HG02623 (cell line): ENCODE results near the gene OTOS.

Source experiments
- ATAC-seq: cut with Tn5 transposase; IDR thresholded peaks from one replicate; pipeline ENCODE4 v1.9.1; 2021; ENCODE audit warnings: moderate library complexity; ENCODE audit not compliant: unreplicated experiment

Gene OTOS

DNA sequence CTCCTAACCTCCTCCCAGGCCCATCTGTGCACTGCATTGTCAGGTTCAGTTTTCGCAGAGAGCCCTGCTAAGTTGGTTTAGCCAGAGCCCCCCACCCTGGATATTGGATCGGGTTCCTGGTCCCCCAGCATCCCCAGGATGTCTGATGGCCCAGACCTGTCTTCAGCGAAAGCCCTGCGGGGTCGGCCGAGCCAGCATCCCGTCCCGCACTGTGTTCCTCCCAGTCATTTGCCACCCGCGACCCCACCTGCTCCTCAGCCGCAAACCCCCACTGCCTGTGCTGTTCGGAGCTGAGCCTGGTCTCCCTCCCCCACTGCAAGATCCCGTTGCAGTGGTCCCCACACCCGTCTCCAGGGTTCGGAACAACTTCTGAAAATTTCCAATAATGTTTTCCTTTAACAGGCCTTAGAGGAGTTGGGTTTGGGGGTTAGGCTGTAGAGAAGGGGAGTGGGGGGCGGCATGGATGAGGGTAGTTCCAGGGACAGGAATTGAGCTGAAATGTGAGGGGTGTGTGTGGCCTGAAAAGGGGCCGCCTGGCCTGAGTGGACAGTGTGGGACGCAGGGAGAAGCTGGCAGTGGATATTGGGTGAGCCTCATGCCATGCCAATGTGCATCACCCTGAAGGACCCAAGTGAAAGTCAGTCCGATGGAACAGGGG lies 2.7 kb downstream of the OTOS start:
- no peak for ATAC-seq

DNA sequence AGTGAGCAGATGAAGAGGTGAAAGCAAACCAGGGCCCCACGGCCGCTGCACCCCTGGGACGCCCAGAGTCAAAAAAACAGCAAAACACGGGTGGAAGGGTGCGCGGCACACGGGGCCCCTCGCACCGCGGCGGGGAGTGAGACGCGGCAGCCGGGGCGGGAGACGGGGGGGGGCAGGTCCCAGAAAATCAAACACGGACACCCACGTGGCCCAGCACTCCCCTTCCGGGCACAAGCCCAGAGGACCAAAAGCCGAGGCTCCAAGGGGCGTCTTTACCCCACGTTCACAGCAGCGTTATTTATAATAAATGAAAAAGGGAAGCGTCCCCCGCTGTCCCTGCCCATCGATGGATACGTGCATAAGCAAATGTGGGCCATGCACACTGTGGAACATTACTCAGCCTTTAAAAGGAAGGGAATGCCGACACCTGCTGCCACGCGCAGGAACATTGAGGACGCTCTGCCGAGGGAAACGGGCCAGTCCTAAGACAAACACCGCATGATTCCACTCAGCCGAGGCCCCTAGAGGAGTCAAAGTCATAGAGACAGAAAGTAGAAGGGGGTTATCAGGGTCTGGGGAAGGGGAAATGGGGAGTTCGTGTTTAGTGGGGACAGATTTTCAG lies 3.7 kb downstream of the OTOS start:
- peak; percentile 14 for ATAC-seq

DNA sequence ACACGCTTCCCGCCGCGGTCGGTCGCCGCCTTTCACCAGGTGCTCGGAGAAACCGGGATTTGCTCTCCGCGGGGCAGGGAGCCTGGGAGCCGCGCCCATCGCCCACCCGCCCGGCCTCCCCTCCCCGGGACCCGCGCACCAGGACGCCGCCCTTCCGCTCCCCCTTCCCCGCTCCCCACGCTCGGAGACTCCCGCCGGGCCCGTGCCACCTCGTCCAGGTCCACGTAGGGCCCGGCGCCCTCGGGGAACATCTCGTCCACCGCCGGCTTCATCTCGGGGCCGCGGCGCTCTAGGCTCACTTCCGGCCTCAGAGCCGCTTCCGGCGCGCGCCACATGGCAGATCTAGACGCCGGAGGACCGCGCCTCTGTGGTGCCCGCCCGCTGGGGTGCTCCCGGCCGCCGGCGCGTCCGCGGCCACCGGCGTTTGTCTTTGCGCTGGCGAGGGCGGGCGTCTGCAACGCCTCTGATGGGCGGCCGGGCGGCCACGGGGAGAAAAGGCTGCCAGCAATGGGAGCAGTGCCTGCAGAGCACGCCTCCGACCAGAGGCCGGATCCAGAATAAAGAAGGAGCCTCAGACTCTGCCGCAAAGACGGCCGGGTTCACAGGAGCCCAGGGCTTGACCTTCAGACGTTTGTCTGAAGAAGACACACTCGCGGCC lies 4.3 kb downstream of the OTOS start, which contains the start of gene COPS9:
COPS9 (minus strand) TSS at position 293 of the 658 bp plus-strand sequence; CDS start at position 272, 21 bp downstream.
- peak; percentile 91 for ATAC-seq

DNA sequence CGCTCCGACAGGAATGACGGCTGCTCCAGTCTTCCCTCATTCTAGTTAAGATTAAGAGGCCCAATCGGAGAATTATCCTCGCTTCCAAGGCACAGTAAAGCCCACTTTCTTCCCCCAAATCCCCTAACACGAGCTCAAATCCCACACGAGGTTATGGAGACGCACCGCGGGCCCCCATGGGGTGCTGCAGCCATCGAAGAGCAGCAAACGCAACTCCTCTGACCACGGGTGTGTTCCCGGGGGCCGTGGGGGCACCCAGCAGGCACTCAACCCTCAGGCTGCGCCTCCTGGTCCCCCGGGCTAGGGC lies 4.8 kb downstream of the OTOS start:
- ATAC-seq, result no peak

DNA sequence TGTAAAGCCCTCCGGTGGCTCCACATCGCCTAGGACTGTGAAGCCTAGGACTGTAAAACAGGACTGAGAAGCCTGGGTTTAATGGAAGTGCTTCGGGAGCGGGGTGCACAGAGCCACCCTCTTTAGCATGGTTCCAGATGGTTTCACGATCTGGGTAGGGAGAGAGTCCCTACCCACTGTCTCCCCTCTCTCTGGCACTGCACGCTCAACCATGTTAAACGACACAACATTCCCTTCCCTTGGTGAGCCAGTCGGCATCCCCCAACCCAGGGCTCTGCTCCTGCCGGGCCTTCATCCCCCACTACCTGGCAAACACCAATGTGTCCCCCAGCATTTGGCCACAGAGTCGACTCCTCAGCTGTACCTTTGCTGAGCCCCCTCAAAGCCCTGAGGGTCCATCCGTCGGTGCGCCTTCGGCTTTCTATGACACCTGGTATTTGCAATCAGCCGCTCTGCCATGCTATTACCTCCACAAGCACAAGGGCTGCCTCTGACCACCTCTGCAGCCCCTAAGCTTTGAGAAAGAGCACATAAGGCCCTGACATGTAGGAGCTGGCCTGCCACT lies 5.4 kb downstream of the OTOS start:
- no peak for ATAC-seq

DNA sequence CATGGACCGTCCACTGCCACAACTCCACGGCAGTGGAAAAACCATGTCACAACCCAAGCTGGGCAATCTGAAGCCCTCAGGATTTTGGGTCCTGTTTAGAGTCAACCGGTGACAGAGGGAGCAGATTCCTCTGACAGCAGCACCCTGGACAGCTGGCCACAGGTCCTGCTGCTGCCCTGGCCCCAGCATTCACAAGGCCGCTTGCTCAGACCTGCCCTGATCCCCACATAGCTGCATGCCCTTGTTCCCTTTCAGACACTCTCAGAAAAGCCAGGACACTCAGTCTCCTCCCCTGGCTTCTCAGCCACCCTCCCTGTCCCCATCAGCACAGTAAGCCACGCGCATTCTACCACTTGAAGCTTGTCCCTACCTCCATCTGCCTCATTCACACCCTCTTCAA lies 6.0 kb downstream of the OTOS start:
- ATAC-seq, result no peak

DNA sequence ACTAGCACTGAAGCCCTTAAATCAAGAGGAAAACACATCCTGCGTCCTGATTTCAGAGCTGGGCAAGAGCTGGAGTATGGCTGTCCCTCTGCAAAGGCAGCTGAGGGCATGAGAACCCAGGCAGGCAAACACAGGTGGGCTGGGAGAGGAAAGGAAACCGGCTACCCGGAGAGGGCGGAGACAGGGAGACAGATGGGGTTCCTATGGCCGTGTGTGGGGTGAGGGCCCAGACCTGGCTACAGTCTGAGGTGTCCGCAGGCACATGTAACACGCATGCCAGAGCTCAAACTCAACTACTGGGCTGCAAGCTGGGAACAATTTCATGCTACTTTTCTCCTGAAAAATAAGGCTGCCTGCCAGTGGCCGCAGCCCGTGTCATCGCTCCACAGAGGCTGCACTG lies 7.1 kb downstream of the OTOS start:
- ATAC-seq, result no peak

DNA sequence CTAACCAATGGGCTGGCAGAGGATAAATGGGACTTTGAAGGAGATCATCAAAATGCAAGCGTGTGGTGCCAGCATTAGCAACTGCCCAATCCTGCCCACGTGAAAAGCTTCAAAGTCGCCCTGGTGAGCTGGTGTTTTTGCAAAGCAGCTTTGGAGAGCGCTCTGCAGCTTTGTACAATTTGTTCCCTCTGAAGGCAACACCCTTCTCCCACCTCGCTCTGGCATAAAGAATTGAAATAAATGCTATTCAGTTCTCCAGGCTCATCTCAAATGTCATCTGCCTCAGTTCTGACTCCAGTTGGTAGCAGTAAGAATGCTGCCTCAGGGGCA lies 7.8 kb downstream of the OTOS start:
- no peak for ATAC-seq

DNA sequence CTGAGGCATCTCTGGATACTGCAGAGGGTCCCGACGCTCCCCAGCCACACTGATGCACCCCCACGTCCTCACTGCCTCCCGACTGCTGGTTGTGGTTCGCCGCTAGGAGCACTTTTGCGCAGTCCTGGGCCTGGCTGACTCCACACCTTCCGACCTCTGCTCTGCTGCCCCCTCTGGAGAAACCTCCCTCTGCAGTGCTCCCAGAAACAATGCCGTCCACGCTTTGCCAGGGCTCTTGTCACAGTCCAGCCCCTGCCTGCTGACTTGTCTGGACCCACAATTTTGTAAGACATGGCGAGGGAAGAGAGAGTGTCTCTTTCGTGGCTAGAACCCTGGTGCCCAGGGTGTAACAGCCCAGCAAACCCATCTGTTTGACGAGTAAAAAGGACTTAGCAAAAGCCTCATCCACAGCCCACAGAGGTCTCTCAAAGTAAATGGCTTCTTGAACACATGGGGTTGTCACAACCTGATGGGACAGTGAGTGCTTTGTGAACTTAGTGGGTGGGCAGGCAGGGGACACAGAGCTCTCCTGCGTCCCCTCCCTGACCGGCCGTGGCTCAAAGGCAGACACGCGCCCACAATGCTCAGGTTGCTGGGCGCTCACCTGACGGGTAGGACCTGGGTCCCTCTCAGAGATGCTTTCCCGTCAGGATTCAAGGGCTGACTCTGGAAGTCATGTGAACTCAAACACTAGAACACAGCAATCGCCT lies 8.4 kb downstream of the OTOS start:
- no peak for ATAC-seq

DNA sequence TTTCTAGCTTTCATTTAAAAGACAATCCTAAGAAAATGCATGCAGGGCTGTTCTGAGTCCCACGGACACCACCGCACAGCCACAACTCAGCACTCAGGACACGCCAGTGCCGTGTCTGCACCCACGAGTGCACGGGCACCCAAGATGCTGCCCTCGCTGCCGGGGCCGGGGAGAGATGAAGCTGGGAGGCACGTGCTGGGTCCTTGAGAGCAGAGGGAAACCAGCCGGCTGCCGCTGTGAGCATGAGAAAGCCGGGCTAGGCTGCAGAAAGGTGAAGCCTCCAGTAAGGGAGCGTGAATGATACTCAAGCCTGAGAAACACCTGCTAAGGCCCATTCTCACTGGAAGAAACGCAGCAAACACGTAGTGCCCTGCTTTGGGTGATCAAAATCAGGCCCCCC lies 9.2 kb downstream of the OTOS start:
- no peak for ATAC-seq

DNA sequence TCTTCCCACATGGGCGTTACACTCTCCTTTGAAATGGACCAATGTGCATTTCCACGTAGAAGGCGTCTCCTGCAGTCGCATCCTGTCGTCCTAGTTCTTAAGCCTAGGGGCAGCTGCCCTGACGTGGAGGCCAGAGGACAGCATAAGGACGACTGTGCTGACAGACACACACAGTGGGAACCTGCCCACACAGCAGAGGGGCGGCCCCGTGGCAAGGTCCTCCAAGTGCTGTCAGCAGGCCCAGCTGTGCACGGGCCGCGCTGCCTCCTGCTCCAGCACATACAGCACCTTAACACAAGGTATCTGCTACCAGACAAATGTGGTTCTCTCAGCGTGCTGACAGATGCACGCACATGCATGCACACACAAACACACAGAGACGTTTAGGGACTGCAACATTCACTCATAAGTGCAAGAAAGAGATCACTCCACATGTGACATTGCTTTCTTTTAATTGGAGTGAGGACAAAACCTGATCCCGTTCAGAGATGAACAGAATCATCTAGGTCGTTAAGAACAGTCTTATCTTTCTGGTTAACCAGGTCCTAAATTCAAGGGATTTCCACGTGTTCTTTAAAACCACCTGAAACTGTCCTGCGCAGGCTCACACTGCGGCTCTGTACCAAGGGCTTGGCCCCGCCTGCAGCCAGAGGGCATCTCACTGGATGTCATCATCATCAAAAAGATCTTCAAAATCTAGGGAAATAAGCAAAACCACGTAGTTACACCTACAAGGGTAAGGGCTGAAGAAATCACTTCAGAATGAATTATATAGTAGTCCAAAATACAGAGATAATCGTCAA lies 9.9 kb downstream of the OTOS start:
- no peak for ATAC-seq

DNA sequence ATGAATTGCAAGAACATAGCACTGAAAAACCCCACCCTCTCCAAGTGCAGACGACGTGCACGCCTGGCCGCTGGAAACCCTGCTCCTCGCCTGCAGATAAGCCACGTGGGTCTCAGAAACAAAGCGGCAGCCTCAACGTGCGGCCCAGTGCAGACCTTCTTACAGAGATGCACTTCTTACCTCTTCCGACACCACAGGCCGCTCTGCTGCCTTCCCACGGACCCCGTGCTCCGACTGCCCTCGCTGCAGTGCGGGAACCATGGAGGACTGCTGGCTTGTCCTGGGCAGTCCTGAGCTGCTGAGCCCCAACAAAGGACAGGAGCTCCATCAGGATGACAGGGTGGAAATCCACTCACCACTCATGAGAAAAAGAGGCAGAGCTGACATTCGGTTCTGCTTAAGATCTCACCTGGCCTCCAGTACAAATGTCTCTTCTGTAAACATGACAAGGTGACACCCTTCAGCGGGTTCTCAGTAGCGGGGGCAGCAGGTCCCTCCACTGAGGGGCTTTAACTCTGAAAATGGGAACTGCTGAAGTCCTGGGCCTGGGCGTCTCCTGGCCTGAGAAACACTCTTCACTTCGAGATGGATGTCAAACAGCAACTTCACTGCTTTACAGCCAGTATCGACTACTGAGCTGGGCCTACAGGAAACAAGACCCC lies 10.6 kb downstream of the OTOS start:
- no peak for ATAC-seq

DNA sequence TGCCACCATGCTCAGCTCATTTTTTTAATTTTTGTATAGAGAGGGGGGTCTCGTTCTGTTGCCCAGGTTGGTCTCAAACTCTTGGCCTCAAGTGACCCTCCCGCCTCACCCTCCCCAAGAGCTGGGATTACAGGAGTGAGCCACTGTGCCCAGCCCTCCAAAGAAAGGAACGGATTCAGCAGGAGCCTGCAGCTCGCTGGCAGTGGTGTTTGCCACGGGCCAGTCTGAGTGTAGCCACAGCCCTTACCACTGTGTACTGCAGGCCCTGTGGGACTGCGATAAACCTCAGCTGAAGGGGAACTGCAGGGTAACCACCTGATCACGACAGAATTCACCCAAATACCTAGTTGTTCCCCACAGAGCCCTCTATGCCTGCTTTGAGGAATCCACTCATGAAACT lies 11.1 kb downstream of the OTOS start:
- no peak for ATAC-seq

DNA sequence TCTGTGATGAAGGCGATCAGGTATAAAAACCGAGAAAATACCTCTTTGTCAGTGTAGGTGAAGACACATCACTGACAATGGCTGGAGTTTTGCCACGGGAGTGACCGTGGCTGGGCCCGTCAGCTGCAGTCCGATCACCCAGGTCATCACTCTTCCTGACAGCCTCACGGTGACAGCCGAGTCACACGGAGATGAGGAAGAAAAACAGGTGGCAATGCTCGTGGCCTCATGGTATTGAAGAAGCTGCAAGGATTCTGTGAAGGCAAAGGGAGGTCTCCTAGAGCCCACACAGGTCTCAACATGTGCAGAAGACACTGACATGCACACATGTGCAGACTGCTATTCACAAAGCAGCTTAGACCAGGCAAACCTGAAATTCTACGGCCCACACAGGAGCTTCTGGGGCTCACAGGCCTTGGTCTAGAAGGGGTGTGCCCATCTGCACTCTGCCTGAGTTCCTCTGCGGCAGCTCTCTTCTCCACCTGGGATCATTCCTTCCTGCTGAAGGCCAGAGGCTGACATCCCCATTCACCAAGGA lies 11.8 kb downstream of the OTOS start:
- no peak for ATAC-seq

DNA sequence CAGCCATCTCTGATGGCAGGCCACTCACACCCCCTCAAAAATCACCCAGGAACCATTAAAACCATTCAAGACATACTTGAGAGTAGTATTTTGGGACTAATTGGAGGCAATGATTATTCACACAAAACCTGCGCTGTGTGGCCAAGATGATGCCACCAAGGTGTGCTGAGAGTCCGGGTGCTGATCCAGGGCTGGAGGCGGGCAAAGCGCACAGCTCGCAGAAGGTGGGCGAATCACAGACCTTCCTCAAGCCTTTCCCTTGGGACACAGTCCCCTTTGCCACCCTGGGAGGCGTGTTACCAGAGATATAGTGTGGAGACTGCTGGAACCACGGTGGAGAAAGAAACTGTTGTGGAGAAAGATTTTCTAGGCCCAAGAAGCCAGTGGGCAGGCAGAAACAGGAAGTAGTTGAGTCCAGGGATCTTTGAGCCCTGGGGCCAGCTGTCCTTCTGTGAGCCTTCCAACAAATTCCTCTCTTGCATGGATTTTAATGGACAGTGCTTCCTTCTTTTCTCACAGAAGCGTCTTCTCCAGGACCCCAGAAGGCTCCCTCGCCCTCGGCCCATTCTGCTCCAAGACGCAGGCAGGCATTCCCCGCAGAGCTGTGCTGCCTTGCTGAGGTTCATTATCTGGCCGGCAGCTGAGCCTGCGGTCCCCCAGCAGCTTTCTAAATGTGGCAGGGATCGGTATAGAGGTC lies 12.4 kb downstream of the OTOS start:
- ATAC-seq, result no peak

DNA sequence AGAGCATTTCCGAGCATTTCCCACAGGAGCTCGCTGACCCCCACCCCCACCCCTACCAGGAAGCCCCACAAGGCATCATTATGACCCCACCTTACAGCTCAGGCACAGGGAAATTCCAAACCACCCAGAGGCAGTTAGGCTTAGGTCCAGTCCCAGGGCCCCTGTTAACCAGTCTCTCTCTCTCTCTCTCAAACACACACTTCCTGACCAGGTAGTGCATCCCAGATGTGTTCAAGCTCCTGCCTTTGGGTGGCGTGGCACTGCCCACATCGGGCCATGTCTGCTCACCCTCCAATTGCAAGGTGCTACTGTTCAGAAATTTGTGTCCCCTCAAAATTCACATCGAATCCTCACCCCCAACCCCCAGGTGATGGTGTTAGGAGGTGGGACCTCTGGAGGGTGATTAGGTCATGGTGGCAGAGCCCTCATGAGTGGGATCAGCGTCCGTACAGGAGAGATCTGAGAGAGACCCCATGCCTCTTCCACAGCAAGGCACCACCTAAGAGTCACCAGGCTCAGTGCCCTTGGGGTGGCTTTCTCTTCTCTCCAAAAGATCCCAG lies 13.2 kb downstream of the OTOS start:
- no peak for ATAC-seq

DNA sequence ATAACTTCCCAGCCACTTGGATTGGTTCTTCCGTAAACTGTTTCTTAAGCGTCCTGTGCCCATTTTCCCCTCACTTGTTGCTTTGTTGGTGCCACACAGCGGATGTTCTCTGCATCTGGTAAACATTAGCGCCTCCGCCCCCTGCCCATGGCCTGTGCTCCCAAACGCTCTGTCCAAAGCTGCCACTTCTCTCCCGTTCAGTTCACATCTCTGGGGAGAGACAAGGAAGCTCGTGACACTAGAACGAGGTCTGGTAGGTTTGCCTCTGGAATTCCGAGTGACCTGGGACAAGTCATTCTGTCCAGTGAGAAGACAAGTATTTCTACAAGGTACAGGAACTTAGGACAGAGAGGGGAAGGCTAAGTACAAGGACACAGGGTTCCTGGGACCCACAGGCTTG lies 13.7 kb downstream of the OTOS start:
- ATAC-seq, result no peak

DNA sequence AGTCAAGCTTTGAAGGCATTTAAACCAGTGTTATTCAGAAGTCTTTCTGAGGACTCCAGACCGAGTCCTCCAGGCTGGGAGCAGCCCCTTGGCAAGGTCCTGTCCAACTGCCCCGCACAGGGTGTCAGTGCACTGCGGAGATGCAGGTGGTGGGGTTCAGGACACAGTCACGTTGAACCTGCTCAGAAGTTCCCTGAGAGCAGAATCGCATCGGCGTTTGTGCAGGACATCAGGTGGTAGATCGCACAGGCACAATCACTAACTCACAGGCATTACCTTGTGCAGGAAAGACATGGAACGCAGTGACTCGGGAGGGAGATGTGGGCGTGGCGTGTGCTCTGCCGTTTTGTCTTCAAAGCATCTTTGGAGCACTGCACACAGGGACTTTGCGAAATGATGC lies 14.7 kb downstream of the OTOS start:
- no peak for ATAC-seq

DNA sequence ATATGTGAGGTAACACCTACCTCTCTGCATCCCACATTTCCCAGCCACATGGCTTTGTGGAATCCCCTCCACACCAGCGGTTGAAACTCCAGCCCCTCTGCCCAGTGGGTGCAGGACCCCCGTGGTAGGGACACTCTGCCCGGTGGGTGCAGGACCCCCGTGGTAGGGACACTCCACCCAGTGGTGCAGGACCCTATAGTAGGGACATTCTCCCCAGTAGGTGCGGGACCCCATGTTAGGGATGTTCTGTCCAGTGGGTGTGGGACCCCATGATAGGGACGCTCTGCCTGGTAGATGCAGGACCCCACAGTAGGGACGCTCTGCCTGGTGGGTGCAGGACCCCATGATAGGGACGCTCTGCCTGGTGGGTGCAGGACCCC lies 15.8 kb downstream of the OTOS start:
- no peak for ATAC-seq
